ENCODE measurements around the gene SLC39A6.

Gene SLC39A6

GRCh38 chr18:36086186-36086585 is 43.0 kb downstream of the SLC39A6 start (continued):
- TF ChIP-seq ZFHX2 (tag by site-specific recombination; conservative IDR thresholded peaks at IDR 0.05) = no peak
- TF ChIP-seq ZNF571 (tag by site-specific recombination; IDR thresholded peaks at IDR 0.05) = no peak
- TF ChIP-seq CTCF (tag by site-specific recombination; IDR thresholded peaks at IDR 0.05) = no peak
- TF ChIP-seq PRDM10 (tag by site-specific recombination; IDR thresholded peaks at IDR 0.05) = no peak
- no peak for TF ChIP-seq GLI2 (tag by site-specific recombination; IDR thresholded peaks at IDR 0.05; ENCODE audit: borderline replicate concordance, low read depth)
- TF ChIP-seq ZSCAN23 (tag by site-specific recombination; IDR thresholded peaks at IDR 0.05) = no peak

- POLR2A ChIA-PET = no interaction called here
- Histone ChIP-seq H3K27ac (ENCODE audit: extremely low read depth, low read depth, low read length) (no peak overlapping the region), H3K36me3 (ENCODE audit: control insufficient read depth in 2 of 2, insufficient read depth in 1 of 2, low read length in 2 of 2) (no peaks in the 10 kb centered on the region), H3K4me3 (ENCODE audit: low read depth, low read length) (no peak overlapping the region), H3K9me3 (ENCODE audit: control insufficient read depth, insufficient read depth, low read depth, low read length) (no peaks in the 10 kb centered on the region), H3K4me1 (ENCODE audit: control insufficient read depth, insufficient read depth, low read length) (no peaks in the 10 kb centered on the region)
- no peak for TF ChIP-seq ZNF155 (tag by site-specific recombination; IDR thresholded peaks at IDR 0.05)
- no peak for TF ChIP-seq TSHZ1 (tag by site-specific recombination; IDR thresholded peaks at IDR 0.05; ENCODE audit: borderline replicate concordance)
- CTCF ChIA-PET = interaction anchor here (0.6 to 1.3 kb wide), 3 partner anchors 11 to 408 kb away, joined by 3 to 8 read pairs (median 3); no protein-coding TSS in a partner anchor
Measured at GRCh38 chr18:36085195-36085594, 43.9 kb downstream of the SLC39A6 start.

GRCh38 chr18:36083729-36084128 is 45.4 kb downstream of the SLC39A6 start:
- Histone ChIP-seq H3K9me3 (ENCODE audit: control insufficient read depth, insufficient read depth, low read depth, low read length) (no peaks in the 10 kb centered on the region), H3K36me3 (ENCODE audit: control insufficient read depth in 2 of 2, insufficient read depth in 1 of 2, low read length in 2 of 2) (no peaks in the 10 kb centered on the region), H3K27ac (ENCODE audit: extremely low read depth, low read depth, low read length) (no peak overlapping the region), H3K4me1 (ENCODE audit: control insufficient read depth, insufficient read depth, low read length) (no peaks in the 10 kb centered on the region), H3K4me3 (ENCODE audit: low read depth, low read length) (no peak overlapping the region)
- CTCF ChIA-PET = no interaction called here
- POLR2A ChIA-PET = no interaction called here
- no peak for TF ChIP-seq HOXA7 (CRISPR knock-in tag; IDR thresholded peaks at IDR 0.05; ENCODE audit: borderline replicate concordance)
- TF ChIP-seq ATF2 (tag by site-specific recombination; IDR thresholded peaks at IDR 0.05; ENCODE audit: low read depth) = no peak
- no peak for TF ChIP-seq ZBTB21 (tag by site-specific recombination; IDR thresholded peaks at IDR 0.05)
- TF ChIP-seq SCRT1 (tag by site-specific recombination; IDR thresholded peaks at IDR 0.05; ENCODE audit: borderline replicate concordance) = no peak
- TF ChIP-seq ZNF324 (tag by site-specific recombination; IDR thresholded peaks at IDR 0.05) = no peak
- no peak for TF ChIP-seq KLF7 (tag by site-specific recombination; IDR thresholded peaks at IDR 0.05; ENCODE audit: borderline replicate concordance)
- no peak for TF ChIP-seq ZNF423 (tag by site-specific recombination; IDR thresholded peaks at IDR 0.05)
- no peak for TF ChIP-seq ZNF704 (tag by site-specific recombination; IDR thresholded peaks at IDR 0.05)
